ENCODE measurements around the gene TROAP.
"Not testable (repeated sequence)": the region's sequence is repeated elsewhere in the genome, so short reads cannot be mapped to it uniquely, and the experiment has no call there.

The TROAP gene

DNA sequence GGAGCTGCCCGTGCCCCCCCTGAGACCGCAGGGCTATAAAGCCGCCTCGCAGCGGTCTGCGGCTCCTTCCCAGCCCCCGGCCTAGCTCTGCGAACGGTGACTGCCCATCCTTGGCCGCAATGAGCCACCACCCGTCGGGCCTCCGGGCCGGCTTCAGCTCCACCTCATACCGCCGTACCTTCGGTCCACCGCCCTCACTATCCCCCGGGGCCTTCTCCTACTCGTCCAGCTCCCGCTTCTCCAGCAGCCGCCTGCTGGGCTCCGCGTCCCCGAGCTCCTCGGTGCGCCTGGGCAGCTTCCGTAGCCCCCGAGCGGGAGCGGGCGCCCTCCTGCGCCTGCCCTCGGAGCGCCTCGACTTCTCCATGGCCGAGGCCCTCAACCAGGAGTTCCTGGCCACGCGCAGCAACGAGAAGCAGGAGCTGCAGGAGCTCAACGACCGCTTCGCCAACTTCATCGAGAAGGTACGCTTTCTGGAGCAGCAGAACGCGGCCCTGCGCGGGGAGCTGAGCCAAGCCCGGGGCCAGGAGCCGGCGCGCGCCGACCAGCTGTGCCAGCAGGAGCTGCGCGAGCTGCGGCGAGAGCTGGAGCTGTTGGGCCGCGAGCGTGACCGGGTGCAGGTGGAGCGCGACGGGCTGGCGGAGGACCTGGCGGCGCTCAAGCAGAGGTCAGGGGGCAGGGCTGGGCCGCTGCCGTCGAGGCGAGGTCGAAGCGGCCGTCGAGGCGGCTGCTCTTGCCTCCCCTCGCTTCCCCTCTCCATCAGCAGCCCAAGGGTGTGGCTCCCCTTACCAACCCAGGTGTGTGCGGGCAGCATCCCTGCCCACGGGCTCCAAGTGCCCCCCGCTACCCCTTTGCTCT is 27.7 kb upstream of the TROAP start, which contains the start of gene PRPH:
Gene PRPH, plus strand, starts transcription at position 66 of the 855 bp plus-strand sequence. Its CDS starts 54 bp downstream, at position 120.
- no peak for DNase-seq

- DNase-seq = no peak
Observed at GRCh38 chr12:49296034-49296835, 26.8 kb upstream of the TROAP start.

- DNase-seq = no peak
Observed at GRCh38 chr12:49296836-49297694, 26.0 kb upstream of the TROAP start.

- no peak for DNase-seq
Observed at GRCh38 chr12:49297695-49298060, 25.4 kb upstream of the TROAP start.

DNA sequence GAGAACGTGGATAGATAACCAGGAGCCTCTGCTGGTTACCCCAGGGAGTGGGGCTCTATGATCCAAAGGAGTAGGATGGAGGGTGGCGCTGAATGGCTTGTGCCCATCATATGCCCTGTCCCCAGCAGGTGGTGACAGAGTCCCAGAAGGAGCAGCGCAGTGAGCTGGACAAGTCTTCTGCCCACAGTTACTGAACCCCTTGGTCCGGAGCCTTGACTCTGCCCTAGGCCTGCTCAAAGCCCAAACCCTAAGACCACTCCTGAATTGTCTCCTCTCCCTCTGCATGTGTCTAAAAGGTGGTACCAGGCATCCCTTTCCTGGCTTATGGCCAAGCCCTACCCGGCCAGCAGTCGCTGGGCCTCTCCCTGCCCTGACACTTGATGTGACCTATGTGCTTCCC is 24.9 kb upstream of the TROAP start:
- no peak for DNase-seq

- DNase-seq = no peak
Observed at GRCh38 chr12:49301760-49302159, 21.3 kb upstream of the TROAP start.

GRCh38 chr12:49304161-49304560 is 18.9 kb upstream of the TROAP start:
- DNase-seq = peak; percentile 34

GRCh38 chr12:49305762-49306510 is 17.1 kb upstream of the TROAP start:
- DNase-seq = no peak

- no peak for DNase-seq
Observed at GRCh38 chr12:49309386-49309785, 13.7 kb upstream of the TROAP start.

GRCh38 chr12:49310451-49311000 is 12.5 kb upstream of the TROAP start:
- not testable (repeated sequence) for DNase-seq

GRCh38 chr12:49314811-49315210 is 8.2 kb upstream of the TROAP start:
- DNase-seq = no peak

- not testable (repeated sequence) for DNase-seq
Observed at GRCh38 chr12:49317118-49317517, 5.9 kb upstream of the TROAP start.

- DNase-seq = not testable (repeated sequence)
Observed at GRCh38 chr12:49320411-49321103, 2.5 kb upstream of the TROAP start.

GRCh38 chr12:49322367-49322707 is 718 bp upstream of the TROAP start:
- no peak for DNase-seq

- no peak for DNase-seq
Observed at GRCh38 chr12:49323524-49324097, 556 bp downstream of the TROAP start.

DNA sequence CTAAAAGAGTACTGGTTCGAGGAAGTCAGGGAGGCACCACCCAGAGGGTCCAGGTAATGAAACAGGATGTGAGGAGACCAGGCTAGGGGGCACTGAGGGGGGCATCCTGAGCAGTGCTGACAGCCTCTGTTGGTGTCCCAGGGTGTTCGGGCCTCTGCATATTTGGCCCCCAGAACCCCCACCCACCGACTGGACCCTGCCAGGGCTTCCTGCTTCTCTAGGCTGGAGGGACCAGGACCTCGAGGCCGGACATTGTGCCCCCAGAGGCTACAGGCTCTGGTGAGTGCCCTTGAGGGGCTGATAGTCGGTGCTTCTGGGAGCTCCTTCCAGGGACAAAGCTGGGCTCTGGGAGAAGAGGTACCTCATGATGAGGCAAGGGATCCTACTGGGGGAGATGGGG is 2.6 kb downstream of the TROAP start:
- DNase-seq = no peak

DNA sequence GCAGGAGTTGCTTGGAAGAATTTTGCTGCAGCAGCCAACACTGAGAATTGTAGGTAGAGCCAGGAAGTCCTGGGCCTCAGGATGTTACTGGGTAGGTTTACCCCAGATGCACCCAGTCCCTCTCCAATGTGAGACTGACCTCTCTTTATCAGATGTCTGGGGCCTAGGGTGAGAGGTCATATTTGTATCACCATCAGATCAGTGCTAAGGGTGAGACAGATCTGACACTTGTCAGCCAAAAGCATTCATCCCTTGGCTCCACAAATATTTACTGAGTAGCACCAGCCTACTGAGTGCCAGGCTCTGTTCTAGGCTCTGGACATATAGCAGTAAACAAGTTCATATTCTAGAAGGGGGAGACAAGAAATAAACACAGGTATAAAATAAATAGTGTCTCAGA is 4.3 kb downstream of the TROAP start:
- DNase-seq = no peak

DNA sequence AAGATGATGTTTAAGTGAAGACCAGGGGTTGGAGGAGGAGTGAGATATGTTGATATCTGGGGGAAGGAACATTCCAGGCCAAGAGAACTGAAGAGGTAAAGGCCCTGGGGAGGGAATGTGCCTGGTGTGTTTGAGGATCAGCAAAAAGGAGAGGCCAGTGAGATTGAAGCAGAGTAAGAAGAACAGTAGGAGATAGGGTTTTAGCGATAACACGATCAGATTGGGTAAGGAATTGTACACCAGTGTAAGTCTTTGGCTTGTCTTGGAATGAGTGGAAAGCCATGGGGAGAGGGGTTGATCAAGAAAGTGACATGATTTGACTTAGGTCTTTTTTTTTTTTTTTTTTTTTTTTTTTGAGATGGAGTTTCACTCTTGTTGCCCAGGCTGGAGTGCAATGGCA is 4.8 kb downstream of the TROAP start:
- DNase-seq = no peak

GRCh38 chr12:49328816-49329215 is 5.8 kb downstream of the TROAP start:
- DNase-seq = no peak

- no peak for DNase-seq
Observed at GRCh38 chr12:49330032-49330619, 7.1 kb downstream of the TROAP start.
